Testis (tissue), 2 donors: Measurements from ENCODE around the gene ZWILCH.

Experiments used
- POLR2A ChIP-seq: fragments of 450-650 bp; IDR thresholded peaks from one replicate; pipeline ENCODE4 v1.6.1; 2017; ENCODE audit warnings: antibody characterized with exemption, mild to moderate bottlenecking, moderate library complexity
- TF ChIP-seq, protein P1 (sequence below), 3 experiments: fragments of 450-650 bp in 2 of 3; fragments of 200-600 bp in 1 of 3; sonication (generic) in 1 of 3; IDR thresholded peaks; one replicate each; pipeline ENCODE4 v1.5.1; 2016 to 2019; ENCODE audit warnings: antibody characterized with exemption in 3 of 3, mild to moderate bottlenecking in 2 of 3, moderate library complexity in 1 of 3

GRCh38 chr15:66491846-66492245, 13.3 kb upstream of the ZWILCH start:
- TF ChIP-seq, protein P1, sequence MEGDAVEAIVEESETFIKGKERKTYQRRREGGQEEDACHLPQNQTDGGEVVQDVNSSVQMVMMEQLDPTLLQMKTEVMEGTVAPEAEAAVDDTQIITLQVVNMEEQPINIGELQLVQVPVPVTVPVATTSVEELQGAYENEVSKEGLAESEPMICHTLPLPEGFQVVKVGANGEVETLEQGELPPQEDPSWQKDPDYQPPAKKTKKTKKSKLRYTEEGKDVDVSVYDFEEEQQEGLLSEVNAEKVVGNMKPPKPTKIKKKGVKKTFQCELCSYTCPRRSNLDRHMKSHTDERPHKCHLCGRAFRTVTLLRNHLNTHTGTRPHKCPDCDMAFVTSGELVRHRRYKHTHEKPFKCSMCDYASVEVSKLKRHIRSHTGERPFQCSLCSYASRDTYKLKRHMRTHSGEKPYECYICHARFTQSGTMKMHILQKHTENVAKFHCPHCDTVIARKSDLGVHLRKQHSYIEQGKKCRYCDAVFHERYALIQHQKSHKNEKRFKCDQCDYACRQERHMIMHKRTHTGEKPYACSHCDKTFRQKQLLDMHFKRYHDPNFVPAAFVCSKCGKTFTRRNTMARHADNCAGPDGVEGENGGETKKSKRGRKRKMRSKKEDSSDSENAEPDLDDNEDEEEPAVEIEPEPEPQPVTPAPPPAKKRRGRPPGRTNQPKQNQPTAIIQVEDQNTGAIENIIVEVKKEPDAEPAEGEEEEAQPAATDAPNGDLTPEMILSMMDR (IDR thresholded peaks at IDR 0.05) = no peak
- no peak for TF ChIP-seq POLR2A
